GM20000 (cell line): Measurements from ENCODE around the gene SYT12.

Experiments used
- DNase-seq: peaks from one replicate; pipeline ENCODE4 v3.0.0; 2012; ENCODE audit warnings: low spot score
- CTCF ChIP-seq: IDR thresholded peaks from 2 replicates; pipeline ENCODE4 v1.5.1; 2012; ENCODE audit warnings: mild to moderate bottlenecking, control low read depth; ENCODE audit errors: extremely low read depth, missing control alignments

Gene SYT12

GRCh38 chr11:67024966-67025365, 2.0 kb downstream of the SYT12 start:
- DNase-seq: no peak
- TF ChIP-seq CTCF: no peak

GRCh38 chr11:67025750-67026149, 2.8 kb downstream of the SYT12 start:
- no peak for TF ChIP-seq CTCF
- DNase-seq: no peak

GRCh38 chr11:67026941-67027340, 4.0 kb downstream of the SYT12 start:
- no peak for DNase-seq
- no peak for TF ChIP-seq CTCF

GRCh38 chr11:67027483-67027930, 4.6 kb downstream of the SYT12 start:
- TF ChIP-seq CTCF: no peak
- DNase-seq: peak; percentile 52

DNA sequence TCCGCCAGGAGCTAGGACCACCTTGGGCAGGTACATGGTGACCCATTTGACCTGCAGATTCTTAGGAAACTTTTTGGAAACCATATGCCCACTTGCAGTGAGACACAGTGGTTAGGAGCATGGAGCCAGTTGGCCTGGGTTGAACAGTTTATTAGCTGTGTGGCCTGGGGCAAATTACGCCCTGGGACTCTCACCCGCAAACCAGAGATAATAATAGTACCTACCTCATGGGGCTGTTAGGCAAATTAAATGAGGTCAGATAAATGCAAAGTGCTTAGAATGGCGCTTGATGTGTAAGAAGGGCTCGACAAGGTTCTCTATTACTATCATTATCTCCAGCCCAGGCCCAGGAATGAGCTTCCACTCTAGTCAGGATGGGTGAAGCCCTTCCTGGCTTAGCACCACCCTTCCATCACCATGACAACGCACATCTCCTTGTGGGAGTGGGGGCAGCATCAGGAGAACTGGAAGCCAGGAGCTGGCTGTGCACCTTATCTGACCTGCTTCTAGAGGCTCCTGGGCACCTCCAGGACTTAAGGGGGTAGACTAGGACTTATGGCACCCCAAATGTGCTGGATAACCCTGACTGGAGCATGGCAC, 5.1 kb downstream of the SYT12 start:
- TF ChIP-seq CTCF: no peak
- DNase-seq: peak; percentile 63

DNA sequence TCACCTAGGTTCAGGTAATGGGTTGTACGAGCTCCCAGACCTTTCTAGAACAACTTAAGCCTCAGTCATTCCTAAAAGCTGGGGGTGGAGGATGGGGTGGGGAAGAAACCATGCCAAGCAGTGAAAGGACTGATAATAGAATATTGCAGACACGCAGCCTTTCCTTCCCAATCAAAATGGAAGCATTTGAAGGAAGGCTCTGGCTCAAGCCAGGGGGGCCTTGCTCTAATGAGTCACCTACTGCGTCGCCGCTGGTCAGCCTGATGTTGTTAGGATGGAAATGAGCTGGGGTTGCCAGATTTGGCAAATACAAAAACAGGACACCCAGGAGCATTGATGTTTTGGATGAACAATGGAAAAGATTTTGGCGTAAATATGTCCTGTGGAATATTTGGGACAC, 6.2 kb downstream of the SYT12 start:
- no peak for DNase-seq
- no peak for TF ChIP-seq CTCF

GRCh38 chr11:67030976-67031375, 8.0 kb downstream of the SYT12 start:
- DNase-seq: no peak
- TF ChIP-seq CTCF: no peak
